Ishikawa (cell line): Measurements from ENCODE around the gene POGZ.

ENCODE experiments used
- EGR1 ChIP-seq: IDR thresholded peaks from 2 replicates; pipeline ENCODE4 v1.6.1; 2012
- EP300 ChIP-seq: IDR thresholded peaks from 2 replicates; pipeline ENCODE4 v1.6.1; 2012; ENCODE audit warnings: borderline replicate concordance
- FOXM1 ChIP-seq: IDR thresholded peaks from 2 replicates; pipeline ENCODE4 v1.6.1; 2012; ENCODE audit warnings: low read depth, borderline replicate concordance
- NFIC ChIP-seq: IDR thresholded peaks from 2 replicates; pipeline ENCODE4 v1.6.1; 2012
- REST ChIP-seq: IDR thresholded peaks from 2 replicates; pipeline ENCODE4 v1.6.1; 2012; ENCODE audit warnings: low read depth, mild to moderate bottlenecking
- TAF1 ChIP-seq: IDR thresholded peaks from 2 replicates; pipeline ENCODE4 v1.6.1; 2012; ENCODE audit warnings: low read depth, mild to moderate bottlenecking

DNA sequence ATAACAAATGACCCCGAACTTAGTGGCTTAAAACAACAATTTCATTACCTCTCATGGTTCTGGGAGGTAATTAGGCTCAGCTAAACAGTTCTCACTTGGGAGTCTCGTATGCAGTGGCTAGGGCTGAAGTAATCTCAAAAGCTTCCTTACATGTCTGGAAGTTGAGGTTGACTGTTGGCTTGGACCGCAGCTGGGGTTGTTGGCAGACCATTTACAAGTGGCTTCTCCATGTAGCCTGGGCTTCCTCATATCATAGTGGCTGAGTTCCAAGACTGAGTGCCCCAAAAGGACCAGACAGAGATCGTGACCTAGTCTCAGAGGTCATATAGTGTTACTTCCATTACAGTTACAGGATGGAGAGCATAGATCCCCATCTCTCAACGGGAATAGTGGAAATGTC, 2.4 kb upstream of the POGZ start:
- no peak for TF ChIP-seq TAF1
- no peak for TF ChIP-seq EP300
- TF ChIP-seq FOXM1 = no peak
- no peak for TF ChIP-seq NFIC
- no peak for TF ChIP-seq EGR1
- no peak for TF ChIP-seq REST
